Daoy (cell line): ENCODE measurements around the gene DIP2C. TPM values are rescaled to one million over a fixed set of nuclear protein-coding genes. Genes with fewer than 3 reads are reported as not detected.

Experiments used
- DNase-seq: peaks from one replicate; pipeline ENCODE4 v3.0.0-alpha.2; 2015; ENCODE audit warnings: low read depth
- total RNA-seq: library from RNA; depleted of rRNA; stranded (reverse); fragments of >200 nt; shearing (Covaris generic); gene quantifications from 2 replicates; pipeline ENCODE4 v1.2.3, GENCODE V29; 2014

Gene DIP2C
- total RNA-seq, 1 experiment from 2014 or later, result 2.7 TPM

- no peak for DNase-seq
Measured at GRCh38 chr10:676178-676577, 13.3 kb downstream of the DIP2C start.

- no peak for DNase-seq
Measured at GRCh38 chr10:675532-675931, 13.9 kb downstream of the DIP2C start.

DNA sequence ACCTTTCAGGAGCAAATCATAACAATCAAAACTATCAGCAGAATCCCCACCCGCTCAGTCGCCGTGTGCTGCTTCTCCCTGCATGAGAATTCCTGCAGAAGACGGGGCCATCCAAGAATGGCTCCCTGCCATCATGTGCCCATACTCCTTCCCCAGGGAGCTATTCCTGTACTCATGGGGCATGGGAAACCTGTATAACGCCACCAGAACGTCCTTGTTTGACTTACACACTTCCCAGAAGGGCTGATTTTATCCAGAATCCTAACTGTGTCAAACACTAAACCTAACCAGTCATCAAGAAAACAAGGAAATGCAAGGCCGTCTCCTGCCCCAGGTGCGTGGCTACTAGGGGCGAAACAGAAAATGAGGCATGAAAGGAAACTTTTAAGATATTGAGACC, 16.0 kb downstream of the DIP2C start:
- no peak for DNase-seq

- no peak for DNase-seq
Measured at GRCh38 chr10:672992-673391, 16.5 kb downstream of the DIP2C start.

- DNase-seq, result no peak
Measured at GRCh38 chr10:672203-672602, 17.3 kb downstream of the DIP2C start.

- DNase-seq, result no peak
Measured at GRCh38 chr10:670990-671389, 18.5 kb downstream of the DIP2C start.

- DNase-seq, result no peak
Measured at GRCh38 chr10:670038-670437, 19.4 kb downstream of the DIP2C start.

- no peak for DNase-seq
Measured at GRCh38 chr10:668786-669485, 20.5 kb downstream of the DIP2C start.

- DNase-seq, result no peak
Measured at GRCh38 chr10:667602-668143, 21.8 kb downstream of the DIP2C start.

DNA sequence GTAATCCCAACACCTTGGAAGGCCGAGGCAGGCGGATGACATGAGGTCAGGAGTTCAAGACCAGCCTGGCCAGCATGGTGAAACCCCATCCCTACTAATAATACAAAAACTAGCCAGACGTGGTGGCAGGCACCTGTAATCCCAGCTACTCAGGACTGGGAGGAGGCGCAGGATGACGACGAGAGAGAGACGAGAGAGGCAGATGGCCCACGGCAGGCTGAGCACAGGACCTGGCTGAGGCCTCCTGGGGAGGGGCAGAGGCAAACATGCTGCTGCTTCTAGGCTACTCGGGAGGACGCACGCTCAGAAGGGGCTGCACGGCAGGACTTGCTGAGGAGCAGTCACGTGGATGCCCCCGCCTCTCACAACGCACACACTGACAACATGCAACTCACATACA, 22.4 kb downstream of the DIP2C start:
- DNase-seq, result no peak

DNA sequence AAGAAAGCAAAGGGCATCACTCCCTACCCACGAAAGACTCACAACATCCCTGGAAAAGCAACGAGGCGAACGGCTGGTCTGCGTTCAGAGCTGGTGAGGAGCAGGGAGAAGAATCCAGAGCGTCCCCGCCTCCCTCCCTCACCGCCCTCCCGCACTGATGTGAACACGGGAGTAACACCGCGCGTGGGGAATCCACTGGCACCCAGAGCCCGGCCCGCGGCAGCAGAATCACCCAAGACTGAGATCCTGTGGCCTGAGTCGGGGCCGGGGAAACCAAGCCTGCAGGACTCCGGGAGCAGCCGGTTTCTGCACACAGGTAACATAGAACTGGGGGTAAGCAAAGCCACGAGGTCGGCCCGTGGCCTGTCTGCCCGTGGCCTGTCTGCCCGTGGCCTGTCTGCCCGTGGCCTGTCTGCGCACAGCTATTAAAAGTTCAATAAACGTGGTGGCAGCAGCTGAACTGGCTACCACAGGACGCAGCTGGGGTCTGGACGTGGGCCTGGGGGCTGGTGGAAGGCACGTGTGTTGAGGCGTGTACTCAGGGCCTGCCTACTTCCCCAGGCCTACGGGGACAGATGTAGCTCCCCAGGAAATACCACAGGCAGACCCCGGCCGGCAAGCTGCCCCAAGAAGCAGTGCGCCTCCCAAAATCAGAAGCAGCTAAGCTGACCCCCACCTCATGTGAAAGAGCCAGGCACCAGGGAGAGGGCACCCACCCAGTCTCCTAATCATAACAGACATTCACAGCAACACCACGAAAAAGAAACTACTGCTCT, 23.0 kb downstream of the DIP2C start:
- DNase-seq, result no peak

DNA sequence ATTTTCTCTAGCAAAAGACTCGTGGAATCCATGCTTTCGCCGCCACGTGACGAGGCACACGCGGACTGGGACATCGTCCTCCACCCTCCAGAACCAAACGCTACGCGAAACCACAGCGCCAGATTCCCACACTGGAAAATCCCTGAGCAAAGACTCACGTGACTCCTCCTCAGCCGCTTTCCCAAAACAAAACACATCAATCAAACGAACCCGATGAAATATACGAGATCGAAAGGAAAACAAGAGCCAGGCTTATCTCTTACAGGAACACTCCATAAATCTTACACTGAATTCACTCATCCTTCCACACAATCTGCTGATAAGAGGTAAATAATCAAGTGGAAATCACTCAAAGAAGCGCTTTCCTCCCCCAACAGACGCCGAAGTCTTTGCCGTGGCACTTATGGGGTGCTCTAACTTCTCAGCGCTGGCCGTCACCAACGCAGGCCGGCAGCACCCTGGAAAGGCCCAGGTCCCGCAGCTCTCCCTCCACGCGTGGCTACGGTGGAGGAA, 23.8 kb downstream of the DIP2C start:
- DNase-seq, result no peak

GRCh38 chr10:664893-665292, 24.6 kb downstream of the DIP2C start:
- no peak for DNase-seq

DNA sequence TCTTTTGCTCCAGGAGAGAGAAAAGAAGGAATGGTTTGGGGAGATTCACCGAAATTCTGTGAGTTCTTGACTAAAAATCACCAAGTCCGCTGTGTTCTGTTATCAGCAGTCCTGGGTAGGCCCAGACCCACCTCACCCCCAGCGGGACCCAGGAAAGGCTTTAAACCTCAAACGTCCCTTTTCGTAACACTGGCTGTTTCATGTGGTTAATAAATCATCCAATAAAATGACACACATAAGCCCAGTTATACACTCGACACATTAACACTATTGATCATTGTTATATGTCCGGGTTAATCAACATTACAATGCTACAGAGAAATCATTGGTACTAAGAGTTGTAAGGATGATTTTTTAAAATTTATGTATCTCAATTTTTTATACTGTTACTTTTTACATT, 25.2 kb downstream of the DIP2C start:
- no peak for DNase-seq

DNA sequence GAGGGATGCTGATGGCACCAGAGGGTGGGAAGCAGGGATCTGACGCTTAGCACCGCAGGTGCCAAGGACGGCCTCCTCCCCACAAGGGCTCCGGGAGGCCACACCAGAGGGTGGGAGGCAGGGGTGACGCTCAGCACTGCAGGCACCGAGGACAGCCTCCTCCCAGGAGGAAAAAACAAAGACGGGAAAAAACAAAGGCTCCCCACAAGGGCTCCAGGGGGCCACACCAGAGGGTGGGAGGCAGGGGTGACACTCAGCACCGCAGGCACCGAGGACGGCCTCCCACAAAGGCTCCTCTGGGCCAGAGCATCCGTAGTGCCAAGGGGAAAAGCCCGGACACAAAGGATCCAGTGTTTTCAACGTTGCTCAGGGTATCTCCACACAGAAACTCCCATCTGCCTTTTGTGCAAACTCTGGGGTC, 25.6 kb downstream of the DIP2C start:
- no peak for DNase-seq

DNA sequence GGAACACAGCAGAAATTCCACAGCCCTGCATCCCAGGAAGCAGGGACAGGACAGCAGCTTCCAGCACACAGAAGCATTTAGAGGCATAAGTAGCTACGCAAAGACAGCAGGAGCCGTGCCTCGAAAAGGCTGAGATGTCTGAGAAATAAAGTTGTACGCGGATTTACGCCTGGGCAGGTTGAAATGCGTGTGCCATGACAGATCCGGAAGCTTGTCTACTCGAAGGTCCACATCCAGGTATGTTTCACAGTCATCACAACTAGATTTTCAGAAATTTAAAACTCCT, 26.1 kb downstream of the DIP2C start:
- no peak for DNase-seq

DNA sequence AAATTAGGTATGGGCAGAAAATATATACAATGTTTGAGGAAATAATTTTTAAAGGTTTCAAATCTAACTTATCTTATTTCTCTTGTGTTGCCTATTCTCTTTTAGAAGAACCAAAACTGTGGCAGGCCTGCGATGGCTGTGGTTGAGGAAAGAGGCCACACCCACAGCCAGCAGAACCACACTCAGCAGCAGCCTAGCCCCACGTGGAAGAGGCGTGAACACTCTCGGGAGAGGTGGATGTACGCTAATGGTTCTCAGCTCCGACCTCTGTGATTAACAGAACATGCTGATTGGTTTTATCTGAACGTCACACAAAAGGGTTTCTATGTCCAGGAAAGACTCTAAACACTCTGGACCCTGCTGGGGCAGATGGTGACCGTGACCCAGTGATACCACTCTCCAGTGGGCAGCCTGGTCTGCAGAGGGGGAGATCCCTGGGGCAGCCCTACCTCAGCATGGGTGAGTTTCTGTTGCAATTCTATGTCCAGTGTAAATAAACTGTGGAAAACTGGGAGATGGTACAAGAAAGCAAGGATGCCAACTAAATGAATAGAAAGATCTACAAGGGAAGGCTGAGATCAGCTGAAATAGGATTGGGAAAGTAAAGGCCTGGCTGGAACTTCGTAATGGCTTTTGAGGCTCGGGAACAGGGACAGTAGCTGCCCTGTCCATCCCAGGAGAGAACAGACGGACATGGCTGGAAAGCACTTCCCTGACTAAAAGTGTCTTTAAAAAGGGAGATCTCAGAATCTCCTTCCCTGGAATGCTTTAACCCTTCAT, 26.6 kb downstream of the DIP2C start:
- no peak for DNase-seq

DNA sequence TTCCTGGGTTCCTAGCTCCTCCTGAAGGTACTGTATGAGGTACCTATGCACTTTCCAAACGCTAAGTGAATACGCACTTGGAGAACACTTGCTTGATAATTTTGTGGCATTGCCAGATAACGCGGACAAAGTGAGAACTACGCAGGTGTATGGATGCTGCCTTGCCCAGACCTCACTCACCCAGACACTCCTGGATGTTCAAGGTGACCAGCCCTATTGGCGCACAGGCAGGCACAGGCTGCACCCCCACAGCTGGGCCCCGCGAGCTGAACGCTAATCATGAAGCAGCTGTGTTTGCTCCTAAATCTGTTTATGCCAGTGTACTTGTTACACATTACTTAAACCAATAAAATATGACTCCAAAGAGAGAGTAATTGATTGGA, 27.3 kb downstream of the DIP2C start:
- no peak for DNase-seq

- no peak for DNase-seq
Measured at GRCh38 chr10:661597-662222, 27.8 kb downstream of the DIP2C start.

GRCh38 chr10:660970-661596, 28.4 kb downstream of the DIP2C start:
- no peak for DNase-seq

DNA sequence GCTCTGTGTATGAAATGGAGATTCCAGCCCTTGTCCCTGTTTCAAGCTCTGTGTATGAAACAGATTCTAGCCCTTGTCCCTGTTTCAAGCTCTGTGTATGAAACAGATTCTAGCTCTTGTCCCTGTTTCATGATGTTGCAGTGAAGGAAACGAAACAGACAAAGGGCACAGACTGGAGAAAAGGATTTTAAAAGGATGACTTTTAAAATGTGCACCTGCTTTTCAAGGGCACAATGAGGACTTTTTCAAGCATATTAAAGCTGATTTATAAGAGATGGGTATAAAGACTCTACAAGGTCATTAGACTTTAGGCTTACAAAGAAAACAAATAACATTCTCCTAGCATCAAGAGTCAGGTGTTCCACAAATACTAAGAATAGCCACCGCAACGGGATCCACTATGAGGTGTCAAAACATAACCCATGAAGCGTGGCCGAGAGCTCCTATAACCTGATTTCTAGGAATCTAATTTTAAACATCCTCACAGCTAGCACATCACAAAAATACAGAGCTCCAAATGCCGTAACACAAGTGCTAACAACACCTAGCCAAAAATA, 29.0 kb downstream of the DIP2C start:
- DNase-seq, result no peak
